ENCODE measurements around the gene FNDC4.
"Not testable (repeated sequence)": the region's sequence is repeated elsewhere in the genome, so short reads cannot be mapped to it uniquely, and the experiment has no call there.

The FNDC4 gene, protein sequence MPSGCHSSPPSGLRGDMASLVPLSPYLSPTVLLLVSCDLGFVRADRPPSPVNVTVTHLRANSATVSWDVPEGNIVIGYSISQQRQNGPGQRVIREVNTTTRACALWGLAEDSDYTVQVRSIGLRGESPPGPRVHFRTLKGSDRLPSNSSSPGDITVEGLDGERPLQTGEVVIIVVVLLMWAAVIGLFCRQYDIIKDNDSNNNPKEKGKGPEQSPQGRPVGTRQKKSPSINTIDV

DNA sequence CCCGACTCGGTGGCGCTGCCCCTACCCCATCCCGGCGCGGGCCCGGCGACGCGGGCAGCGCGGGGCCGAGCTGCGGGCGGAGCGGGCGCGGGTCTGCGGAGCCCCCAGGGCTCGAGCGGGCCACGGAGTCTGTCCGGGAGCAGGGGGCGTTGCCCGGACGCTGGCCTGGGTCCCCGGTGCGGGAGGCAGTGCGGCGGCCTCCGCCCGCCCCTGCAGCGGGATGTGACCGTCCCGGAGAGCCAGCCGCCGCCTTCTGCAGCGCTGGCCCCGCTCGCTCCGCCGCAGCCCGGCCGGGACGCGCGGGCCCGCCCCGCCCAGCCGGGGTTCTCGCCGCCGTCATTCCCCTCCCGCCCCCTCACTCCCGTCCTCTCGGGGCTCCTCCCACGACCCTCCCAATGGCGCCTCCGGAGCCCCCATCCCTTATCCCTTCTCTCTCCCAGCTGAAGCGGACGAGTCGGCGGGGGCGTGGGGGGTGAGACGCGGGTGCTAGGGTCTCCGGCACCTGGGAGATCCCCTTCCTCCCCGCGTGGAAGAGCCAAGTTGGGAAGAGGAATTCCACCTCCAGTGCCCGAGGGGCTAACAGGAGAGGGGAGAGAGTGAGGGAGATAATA lies at the start of gene FNDC4:
Gene FNDC4 (minus strand): TSS at position 257 of the 611 bp plus-strand sequence. CDS start 521 bp downstream, outside the sequence.
- Histone ChIP-seq H3K9ac (ENCODE audit: low read depth, low read length, poor library complexity, severe bottlenecking) (no peak within 1 kb of the TSS), H3K9me2 (replicated peaks; ENCODE audit: low read depth, low read length) (no peaks in the 10 kb centered on the region), H3K9me3 (ENCODE audit: insufficient read depth, low read depth, low read length) (no peaks in the 10 kb centered on the region), H4K20me1 (ENCODE audit: insufficient read depth, low read length, poor library complexity, severe bottlenecking) (no peaks in the 10 kb centered on the region), H3K4me3 (ENCODE audit: low read length, poor library complexity, severe bottlenecking) (no peak within 1 kb of the TSS), H3K4me1 (ENCODE audit: insufficient read depth, low read length, poor library complexity, severe bottlenecking) (peaks cover 2% of the 10 kb centered on the region), H2AFZ (ENCODE audit: low read length) (no peak within 1 kb of the TSS), H3K4me2 (ENCODE audit: low read depth, low read length, poor library complexity, severe bottlenecking) (no peak within 1 kb of the TSS), H3K79me2 (ENCODE audit: insufficient read depth, low read length) (no peaks in the 10 kb centered on the region), H3K36me3 (ENCODE audit: insufficient read depth, low read length) (no peaks in the 10 kb centered on the region), H3K27me3 (ENCODE audit: insufficient read depth, low read length, poor library complexity, severe bottlenecking) (no peaks in the 10 kb centered on the region), H3F3A (ENCODE audit: low read depth) (no peaks in the 10 kb centered on the region)
- no peak for TF ChIP-seq EZH2phosphoT487 (IDR thresholded peaks at IDR 0.05; ENCODE audit: borderline replicate concordance)
- TF ChIP-seq, protein P1, sequence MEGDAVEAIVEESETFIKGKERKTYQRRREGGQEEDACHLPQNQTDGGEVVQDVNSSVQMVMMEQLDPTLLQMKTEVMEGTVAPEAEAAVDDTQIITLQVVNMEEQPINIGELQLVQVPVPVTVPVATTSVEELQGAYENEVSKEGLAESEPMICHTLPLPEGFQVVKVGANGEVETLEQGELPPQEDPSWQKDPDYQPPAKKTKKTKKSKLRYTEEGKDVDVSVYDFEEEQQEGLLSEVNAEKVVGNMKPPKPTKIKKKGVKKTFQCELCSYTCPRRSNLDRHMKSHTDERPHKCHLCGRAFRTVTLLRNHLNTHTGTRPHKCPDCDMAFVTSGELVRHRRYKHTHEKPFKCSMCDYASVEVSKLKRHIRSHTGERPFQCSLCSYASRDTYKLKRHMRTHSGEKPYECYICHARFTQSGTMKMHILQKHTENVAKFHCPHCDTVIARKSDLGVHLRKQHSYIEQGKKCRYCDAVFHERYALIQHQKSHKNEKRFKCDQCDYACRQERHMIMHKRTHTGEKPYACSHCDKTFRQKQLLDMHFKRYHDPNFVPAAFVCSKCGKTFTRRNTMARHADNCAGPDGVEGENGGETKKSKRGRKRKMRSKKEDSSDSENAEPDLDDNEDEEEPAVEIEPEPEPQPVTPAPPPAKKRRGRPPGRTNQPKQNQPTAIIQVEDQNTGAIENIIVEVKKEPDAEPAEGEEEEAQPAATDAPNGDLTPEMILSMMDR (conservative IDR thresholded peaks at IDR 0.05; ENCODE audit: low read length): no peak

DNA sequence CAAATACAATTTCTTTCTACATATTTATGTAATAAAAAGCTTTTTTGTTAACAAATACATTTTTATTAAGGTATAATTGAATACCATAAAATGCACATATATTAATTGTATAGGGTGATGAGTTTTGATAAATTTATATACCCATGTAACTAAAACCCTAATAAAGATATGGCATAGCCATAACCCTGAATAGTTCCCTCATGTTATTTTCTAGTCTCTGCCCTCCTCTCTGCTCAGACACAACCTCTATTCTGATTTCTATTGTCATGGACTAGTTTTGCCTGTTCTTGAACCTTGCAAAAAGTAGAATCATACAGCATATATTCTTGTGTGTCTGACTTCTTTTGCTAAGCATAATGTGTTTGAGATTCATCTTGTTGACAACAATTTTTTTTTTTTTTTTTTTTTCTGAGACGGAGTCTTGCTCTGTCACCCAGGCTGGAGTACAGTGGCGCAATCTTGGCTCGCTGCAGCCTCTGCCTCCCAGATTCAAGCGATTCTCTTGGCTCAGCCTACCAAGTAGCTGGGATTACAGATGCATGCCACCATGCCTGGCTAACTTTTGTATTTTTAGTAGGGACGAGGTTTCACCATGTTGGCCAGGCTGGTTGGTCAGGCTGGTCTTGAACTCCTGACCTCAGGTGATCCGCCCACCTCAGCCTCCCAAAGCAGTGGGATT lies 49.3 kb upstream of the FNDC4 start:
- no peak for TF ChIP-seq EZH2phosphoT487 (IDR thresholded peaks at IDR 0.05; ENCODE audit: borderline replicate concordance)
- TF ChIP-seq, protein P1 (conservative IDR thresholded peaks at IDR 0.05; ENCODE audit: low read length): no peak
- Histone ChIP-seq H3K4me3 (ENCODE audit: low read length, poor library complexity, severe bottlenecking) (no peak overlapping the region), H2AFZ (ENCODE audit: low read length) (no peak overlapping the region), H3K9me3 (ENCODE audit: insufficient read depth, low read depth, low read length) (no peaks in the 10 kb centered on the region), H4K20me1 (ENCODE audit: insufficient read depth, low read length, poor library complexity, severe bottlenecking) (no peaks in the 10 kb centered on the region), H3K4me2 (ENCODE audit: low read depth, low read length, poor library complexity, severe bottlenecking) (no peak overlapping the region), H3K79me2 (ENCODE audit: insufficient read depth, low read length) (no peaks in the 10 kb centered on the region), H3K4me1 (ENCODE audit: insufficient read depth, low read length, poor library complexity, severe bottlenecking) (no peaks in the 10 kb centered on the region), H3K36me3 (ENCODE audit: insufficient read depth, low read length) (no peaks in the 10 kb centered on the region), H3F3A (ENCODE audit: low read depth) (no peaks in the 10 kb centered on the region), H3K9me2 (replicated peaks; ENCODE audit: low read depth, low read length) (no peaks in the 10 kb centered on the region), H3K27me3 (ENCODE audit: insufficient read depth, low read length, poor library complexity, severe bottlenecking) (no peaks in the 10 kb centered on the region), H3K9ac (ENCODE audit: low read depth, low read length, poor library complexity, severe bottlenecking) (no peak overlapping the region)

DNA sequence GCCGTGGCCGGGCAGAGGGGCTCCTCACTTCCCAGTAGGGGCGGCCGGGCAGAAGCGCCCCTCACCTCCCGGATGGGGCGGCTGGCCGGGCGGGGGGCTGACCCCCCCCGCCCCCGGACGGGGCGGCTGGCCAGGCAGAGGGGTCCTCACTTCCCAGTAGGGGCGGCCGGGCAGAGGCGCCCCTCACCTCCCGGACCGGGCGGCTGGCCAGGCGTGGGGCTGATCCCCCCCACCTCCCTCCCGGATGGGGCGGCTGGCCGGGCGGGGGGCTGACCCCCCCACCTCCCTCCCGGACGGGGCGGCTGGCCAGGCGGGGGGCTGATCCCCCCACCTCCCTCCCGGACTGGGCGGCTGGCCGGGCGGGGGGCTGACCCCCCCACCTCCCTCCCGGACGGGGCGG lies 44.6 kb upstream of the FNDC4 start:
- H3K79me2 ChIP-seq (ENCODE audit: insufficient read depth, low read length); H3K27me3 ChIP-seq (ENCODE audit: insufficient read depth, low read length, poor library complexity, severe bottlenecking); H3K36me3 ChIP-seq (ENCODE audit: insufficient read depth, low read length); H3K9me3 ChIP-seq (ENCODE audit: insufficient read depth, low read depth, low read length); H3K9me2 ChIP-seq (replicated peaks; ENCODE audit: low read depth, low read length); H3K4me3 ChIP-seq (ENCODE audit: low read length, poor library complexity, severe bottlenecking); H3F3A ChIP-seq (ENCODE audit: low read depth); H3K4me1 ChIP-seq (ENCODE audit: insufficient read depth, low read length, poor library complexity, severe bottlenecking); H2AFZ ChIP-seq (ENCODE audit: low read length); H3K4me2 ChIP-seq (ENCODE audit: low read depth, low read length, poor library complexity, severe bottlenecking); H4K20me1 ChIP-seq (ENCODE audit: insufficient read depth, low read length, poor library complexity, severe bottlenecking); H3K9ac ChIP-seq (ENCODE audit: low read depth, low read length, poor library complexity, severe bottlenecking): not testable (repeated sequence)

DNA sequence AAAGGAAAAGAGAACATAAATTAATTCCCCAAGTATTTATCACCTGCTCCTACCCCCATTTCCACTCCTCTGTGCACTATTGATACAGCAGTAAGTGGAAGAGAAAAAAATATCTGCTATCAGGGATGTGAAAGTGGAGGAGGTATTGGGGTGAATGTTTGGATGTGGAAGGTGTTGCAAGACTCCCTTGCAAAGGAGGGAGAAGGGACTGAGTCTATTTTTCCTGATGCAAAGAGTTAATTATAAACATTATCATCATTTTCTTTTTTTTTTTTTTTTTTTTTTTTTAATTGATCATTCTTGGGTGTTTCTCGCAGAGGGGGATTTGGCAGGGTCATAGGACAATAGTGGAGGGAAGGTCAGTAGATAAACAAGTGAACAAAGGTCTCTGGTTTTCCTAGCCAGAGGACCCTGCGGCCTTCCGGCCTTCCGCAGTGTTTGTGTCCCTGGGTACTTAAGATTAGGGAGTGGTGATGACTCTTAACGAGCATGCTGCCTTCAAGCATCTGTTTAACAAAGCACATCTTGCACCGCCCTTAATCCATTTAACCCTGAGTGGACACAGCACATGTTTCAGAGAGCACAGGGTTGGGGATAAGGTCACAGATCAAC lies 43.9 kb upstream of the FNDC4 start:
- not testable (repeated sequence) for H2AFZ ChIP-seq (ENCODE audit: low read length); H3K4me3 ChIP-seq (ENCODE audit: low read length, poor library complexity, severe bottlenecking); H3K27me3 ChIP-seq (ENCODE audit: insufficient read depth, low read length, poor library complexity, severe bottlenecking); H3K9me2 ChIP-seq (replicated peaks; ENCODE audit: low read depth, low read length); H3K4me1 ChIP-seq (ENCODE audit: insufficient read depth, low read length, poor library complexity, severe bottlenecking); H3K9me3 ChIP-seq (ENCODE audit: insufficient read depth, low read depth, low read length); H4K20me1 ChIP-seq (ENCODE audit: insufficient read depth, low read length, poor library complexity, severe bottlenecking); H3K36me3 ChIP-seq (ENCODE audit: insufficient read depth, low read length); H3K4me2 ChIP-seq (ENCODE audit: low read depth, low read length, poor library complexity, severe bottlenecking); H3F3A ChIP-seq (ENCODE audit: low read depth); H3K79me2 ChIP-seq (ENCODE audit: insufficient read depth, low read length); H3K9ac ChIP-seq (ENCODE audit: low read depth, low read length, poor library complexity, severe bottlenecking)

Measured in Loucy (cell line).